ENCODE results near the gene RNF157.

RNF157 gene

GRCh38 chr17:76251478-76252039 is 11.3 kb upstream of the RNF157 start:
- TF ChIP-seq CTCF (IDR thresholded peaks at IDR 0.05), result no peak

- no peak for TF ChIP-seq CTCF (IDR thresholded peaks at IDR 0.05)
These were observed 9.8 kb upstream of the RNF157 start for GRCh38 chr17:76250141-76250540.

GRCh38 chr17:76248013-76248782 is 7.9 kb upstream of the RNF157 start:
- no peak for TF ChIP-seq CTCF (IDR thresholded peaks at IDR 0.05)

- no peak for TF ChIP-seq CTCF (IDR thresholded peaks at IDR 0.05)
These were observed 7.0 kb upstream of the RNF157 start for GRCh38 chr17:76247304-76247703.

GRCh38 chr17:76246080-76247066 is 6.1 kb upstream of the RNF157 start:
- no peak for TF ChIP-seq CTCF (IDR thresholded peaks at IDR 0.05)

- TF ChIP-seq CTCF (IDR thresholded peaks at IDR 0.05), result no peak
These were observed 3.8 kb upstream of the RNF157 start for GRCh38 chr17:76243826-76244679.

Measured in LNCAP (cell line).